ENCODE measurements around the gene ARHGAP6. TPM values are rescaled to one million over a fixed set of nuclear protein-coding genes. Genes with fewer than 3 reads are reported as not detected.

Gene ARHGAP6
- total and polyA plus RNA-seq, 7 donors = 1.8 to 20.6 (median 6.4) TPM

- Histone ChIP-seq H3K4me1 (peaks cover under 1% of the 10 kb centered on the region), H3K36me3 (ENCODE audit: insufficient read depth in 1 of 2, low read depth in 1 of 2) (no peaks in the 10 kb centered on the region), H3K27me3 (ENCODE audit: insufficient read depth in 3 of 3, low read length in 2 of 3) (no peaks in the 10 kb centered on the region), H3K4me3 (no peak overlapping the region), H3K9me3 (no peaks in the 10 kb centered on the region), H3K27ac (no peak overlapping the region)
- DNase-seq (no peak), ATAC-seq (no peak)
- intact Hi-C loops (cut with DNase I) = no loop called here
- WGBS, 3 donors = 90 to 97% (median 90%) methylated on average over 3 of the region's 3 CpGs
- TF ChIP-seq CTCF (IDR thresholded peaks at IDR 0.05) = no peak
These were observed 88.1 kb downstream of the ARHGAP6 start for GRCh38 chrX:11577603-11578002.

- H3K36me3 ChIP-seq (ENCODE audit: insufficient read depth in 1 of 2, low read depth in 1 of 2) = no peaks in the 10 kb centered on the region
- H3K4me1 ChIP-seq = no peaks in the 10 kb centered on the region
- H3K27me3 ChIP-seq (ENCODE audit: insufficient read depth in 3 of 3, low read length in 2 of 3) = no peaks in the 10 kb centered on the region
- H3K9me3 ChIP-seq = no peaks in the 10 kb centered on the region
- no peak for DNase-seq
- no peak for TF ChIP-seq CTCF (IDR thresholded peaks at IDR 0.05)
- intact Hi-C loops (cut with DNase I) = no loop called here
- no peak for ATAC-seq
- 65 to 94% (median 92%) methylated on average over 2 of the region's 2 CpGs for WGBS, 3 donors
- no peak overlapping the region for H3K4me3 ChIP-seq
- H3K27ac ChIP-seq = no peak overlapping the region
These were observed 90.4 kb downstream of the ARHGAP6 start for GRCh38 chrX:11575332-11575731.

GRCh38 chrX:11567528-11568220, 98.0 kb downstream of the ARHGAP6 start:
- intact Hi-C loops (cut with DNase I) = no loop called here
- no peak for TF ChIP-seq CTCF (IDR thresholded peaks at IDR 0.05)

GRCh38 chrX:11566789-11567188, 98.9 kb downstream of the ARHGAP6 start:
- intact Hi-C loops (cut with DNase I) = no loop called here
- H3K4me3 ChIP-seq = no peak overlapping the region
- no peak for TF ChIP-seq CTCF (IDR thresholded peaks at IDR 0.05)
- H3K27me3 ChIP-seq (ENCODE audit: insufficient read depth in 3 of 3, low read length in 2 of 3) = no peaks in the 10 kb centered on the region
- DNase-seq (no peak), ATAC-seq (no peak)
- no peaks in the 10 kb centered on the region for H3K9me3 ChIP-seq
- no peaks in the 10 kb centered on the region for H3K4me1 ChIP-seq
- no peaks in the 10 kb centered on the region for H3K36me3 ChIP-seq (ENCODE audit: insufficient read depth in 1 of 2, low read depth in 1 of 2)
- WGBS, 3 donors = 69 to 76% (median 72%) methylated on average over 2 of the region's 2 CpGs
- H3K27ac ChIP-seq = no peak overlapping the region

More at GRCh38 chrX:11567528-11568220, 98.0 kb downstream of the ARHGAP6 start:
- Histone ChIP-seq H3K27ac (no peak overlapping the region), H3K36me3 (ENCODE audit: insufficient read depth in 1 of 2, low read depth in 1 of 2) (no peaks in the 10 kb centered on the region), H3K27me3 (ENCODE audit: insufficient read depth in 3 of 3, low read length in 2 of 3) (no peaks in the 10 kb centered on the region), H3K4me3 (no peak overlapping the region), H3K4me1 (no peaks in the 10 kb centered on the region), H3K9me3 (no peaks in the 10 kb centered on the region)
- ATAC-seq (no peak), DNase-seq (no peak)
- 65 to 91% (median 91%) methylated on average over 7 of the region's 7 CpGs for WGBS, 3 donors

GRCh38 chrX:11566173-11566572, 99.5 kb downstream of the ARHGAP6 start:
- no peaks in the 10 kb centered on the region for H3K4me1 ChIP-seq
- H3K27me3 ChIP-seq (ENCODE audit: insufficient read depth in 3 of 3, low read length in 2 of 3) = no peaks in the 10 kb centered on the region
- intact Hi-C loops (cut with DNase I) = no loop called here
- no peaks in the 10 kb centered on the region for H3K9me3 ChIP-seq
- H3K36me3 ChIP-seq (ENCODE audit: insufficient read depth in 1 of 2, low read depth in 1 of 2) = no peaks in the 10 kb centered on the region
- DNase-seq (no peak), ATAC-seq (no peak)
- H3K4me3 ChIP-seq = no peak overlapping the region
- no peak for TF ChIP-seq CTCF (IDR thresholded peaks at IDR 0.05)
- H3K27ac ChIP-seq = no peak overlapping the region
